IMR-90 (cell line): ENCODE results near the gene UBASH3B.

Source experiments
- BHLHE40 ChIP-seq: fragments of 150-350 bp; IDR thresholded peaks from 2 replicates; pipeline ENCODE4 v1.6.1; 2016; ENCODE audit warnings: mild to moderate bottlenecking, low read depth, low read length
- CHD1 ChIP-seq: IDR thresholded peaks from 2 replicates; pipeline ENCODE4 v1.6.1; 2012; ENCODE audit warnings: low read depth, low read length, improper control_type of control experiment
- FOS ChIP-seq: fragments of 150-350 bp; IDR thresholded peaks from 2 replicates; pipeline ENCODE4 v1.6.1; 2016; ENCODE audit warnings: low read depth, low read length
- MAFK ChIP-seq: IDR thresholded peaks from 2 replicates; pipeline ENCODE4 v1.6.1; 2012; ENCODE audit warnings: low read depth, low read length, improper control_type of control experiment
- MAZ ChIP-seq: IDR thresholded peaks from 2 replicates; pipeline ENCODE4 v1.6.1; 2012; ENCODE audit warnings: low read depth, mild to moderate bottlenecking, low read length, improper control_type of control experiment, moderate library complexity, borderline replicate concordance
- MXI1 ChIP-seq: IDR thresholded peaks from 2 replicates; pipeline ENCODE4 v1.6.1; 2012; ENCODE audit warnings: low read depth, mild to moderate bottlenecking, low read length, moderate library complexity, borderline replicate concordance
- NFE2L2 ChIP-seq: fragments of 150-350 bp; IDR thresholded peaks from 2 replicates; pipeline ENCODE4 v1.6.1; 2016; ENCODE audit warnings: low read depth, mild to moderate bottlenecking, low read length
- POLR2A ChIP-seq: IDR thresholded peaks from 2 replicates; pipeline ENCODE4 v1.6.1; 2012; ENCODE audit warnings: mild to moderate bottlenecking, low read depth, low read length
- RFX5 ChIP-seq: IDR thresholded peaks from 2 replicates; pipeline ENCODE4 v1.8.0; 2012; ENCODE audit warnings: low read depth, mild to moderate bottlenecking, low read length, moderate library complexity
- SMC3 ChIP-seq: fragments of 150-350 bp; IDR thresholded peaks from 2 replicates; pipeline ENCODE4 v1.6.1; 2016; ENCODE audit warnings: low read depth, mild to moderate bottlenecking, antibody characterized with exemption, low read length, moderate library complexity
- TF ChIP-seq, protein P1 (sequence below): conservative IDR thresholded peaks from 2 replicates; pipeline ENCODE4 v1.5.1; 2012; ENCODE audit warnings: mild to moderate bottlenecking, low read depth, low read length, improper control_type of control experiment
- TF ChIP-seq, protein P2 (sequence below): fragments of 150-350 bp; IDR thresholded peaks from 2 replicates; pipeline ENCODE4 v1.6.1; 2017; ENCODE audit warnings: mild to moderate bottlenecking, antibody characterized with exemption, low read length, low read depth
- TF ChIP-seq, protein P3 (sequence below): fragments of 150-350 bp; IDR thresholded peaks from 2 replicates; pipeline ENCODE4 v1.6.1; 2016; ENCODE audit warnings: low read depth, mild to moderate bottlenecking, low read length, moderate library complexity, borderline replicate concordance

DNA sequence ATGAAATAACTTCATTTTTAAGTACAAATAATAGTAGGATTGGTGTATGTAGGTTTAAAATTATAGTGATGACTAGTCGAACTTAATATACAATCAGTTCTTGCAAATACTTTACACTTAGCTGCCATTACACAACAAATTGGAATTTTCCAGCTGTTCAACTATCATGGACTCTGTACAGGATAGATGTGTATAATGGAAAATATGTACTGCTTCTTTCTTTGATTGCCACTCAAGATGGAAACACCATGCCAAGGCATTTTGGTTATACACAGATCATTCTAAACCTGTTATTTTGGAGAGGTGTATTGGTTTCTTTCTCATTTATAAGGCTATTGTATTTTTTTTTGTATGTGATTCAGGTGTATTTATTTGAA is 158.4 kb downstream of the UBASH3B start:
- TF ChIP-seq, protein P1, sequence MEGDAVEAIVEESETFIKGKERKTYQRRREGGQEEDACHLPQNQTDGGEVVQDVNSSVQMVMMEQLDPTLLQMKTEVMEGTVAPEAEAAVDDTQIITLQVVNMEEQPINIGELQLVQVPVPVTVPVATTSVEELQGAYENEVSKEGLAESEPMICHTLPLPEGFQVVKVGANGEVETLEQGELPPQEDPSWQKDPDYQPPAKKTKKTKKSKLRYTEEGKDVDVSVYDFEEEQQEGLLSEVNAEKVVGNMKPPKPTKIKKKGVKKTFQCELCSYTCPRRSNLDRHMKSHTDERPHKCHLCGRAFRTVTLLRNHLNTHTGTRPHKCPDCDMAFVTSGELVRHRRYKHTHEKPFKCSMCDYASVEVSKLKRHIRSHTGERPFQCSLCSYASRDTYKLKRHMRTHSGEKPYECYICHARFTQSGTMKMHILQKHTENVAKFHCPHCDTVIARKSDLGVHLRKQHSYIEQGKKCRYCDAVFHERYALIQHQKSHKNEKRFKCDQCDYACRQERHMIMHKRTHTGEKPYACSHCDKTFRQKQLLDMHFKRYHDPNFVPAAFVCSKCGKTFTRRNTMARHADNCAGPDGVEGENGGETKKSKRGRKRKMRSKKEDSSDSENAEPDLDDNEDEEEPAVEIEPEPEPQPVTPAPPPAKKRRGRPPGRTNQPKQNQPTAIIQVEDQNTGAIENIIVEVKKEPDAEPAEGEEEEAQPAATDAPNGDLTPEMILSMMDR = no peak
- TF ChIP-seq POLR2A = no peak
- no peak for TF ChIP-seq BHLHE40
- TF ChIP-seq, protein P2, sequence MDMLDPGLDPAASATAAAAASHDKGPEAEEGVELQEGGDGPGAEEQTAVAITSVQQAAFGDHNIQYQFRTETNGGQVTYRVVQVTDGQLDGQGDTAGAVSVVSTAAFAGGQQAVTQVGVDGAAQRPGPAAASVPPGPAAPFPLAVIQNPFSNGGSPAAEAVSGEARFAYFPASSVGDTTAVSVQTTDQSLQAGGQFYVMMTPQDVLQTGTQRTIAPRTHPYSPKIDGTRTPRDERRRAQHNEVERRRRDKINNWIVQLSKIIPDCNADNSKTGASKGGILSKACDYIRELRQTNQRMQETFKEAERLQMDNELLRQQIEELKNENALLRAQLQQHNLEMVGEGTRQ = no peak
- TF ChIP-seq NFE2L2 = no peak
- TF ChIP-seq MAFK = no peak
- no peak for TF ChIP-seq MXI1
- TF ChIP-seq FOS = no peak
- TF ChIP-seq SMC3 = no peak
- no peak for TF ChIP-seq CHD1
- TF ChIP-seq, protein P3, sequence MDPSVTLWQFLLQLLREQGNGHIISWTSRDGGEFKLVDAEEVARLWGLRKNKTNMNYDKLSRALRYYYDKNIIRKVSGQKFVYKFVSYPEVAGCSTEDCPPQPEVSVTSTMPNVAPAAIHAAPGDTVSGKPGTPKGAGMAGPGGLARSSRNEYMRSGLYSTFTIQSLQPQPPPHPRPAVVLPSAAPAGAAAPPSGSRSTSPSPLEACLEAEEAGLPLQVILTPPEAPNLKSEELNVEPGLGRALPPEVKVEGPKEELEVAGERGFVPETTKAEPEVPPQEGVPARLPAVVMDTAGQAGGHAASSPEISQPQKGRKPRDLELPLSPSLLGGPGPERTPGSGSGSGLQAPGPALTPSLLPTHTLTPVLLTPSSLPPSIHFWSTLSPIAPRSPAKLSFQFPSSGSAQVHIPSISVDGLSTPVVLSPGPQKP = no peak
- TF ChIP-seq MAZ = no peak
- no peak for TF ChIP-seq RFX5
